Measurements from ENCODE around the gene WHAMM. TPM values are rescaled to one million over a fixed set of nuclear protein-coding genes. Genes with fewer than 3 reads are reported as not detected.
A peak's percentile ranks its signal among the peaks of the same experiment; 100 is the strongest.

WHAMM gene
- total and polyA plus RNA-seq, 2 of the 4 experiments (the other 2 are of a cell fraction): 1.4 to 4.1 TPM

GRCh38 chr15:82808634-82809041 is 790 bp upstream of the WHAMM start:
- no peak overlapping the region for H2AK9ac ChIP-seq (replicated peaks; ENCODE audit: low read depth, low read length, poor library complexity)
- H3K9me3 ChIP-seq (ENCODE audit: control insufficient read depth, insufficient read depth, low read length): no peaks in the 10 kb centered on the region
- H4K8ac ChIP-seq (ENCODE audit: low read depth in 2 of 2, low read length in 2 of 2): no peak overlapping the region
- no peak overlapping the region for H2BK120ac ChIP-seq (ENCODE audit: low read depth, low read length)
- H3K4me1 ChIP-seq (ENCODE audit: control insufficient read depth, insufficient read depth, low read length): no peaks in the 10 kb centered on the region
- intact Hi-C loops (cut with micrococcal nuclease): loop anchor here (2.0 to 5.0 kb wide), 3 partner anchors 41 to 266 kb away; no protein-coding TSS in a partner anchor
- H2AK5ac ChIP-seq (ENCODE audit: low read depth, low read length): peak overlapping the region; percentile 12; the same call in 1 of the 2 replicates
- H3K4me2 ChIP-seq (ENCODE audit: low read depth, low read length): no peak overlapping the region
- no peak for DNase-seq
- H4K20me1 ChIP-seq (ENCODE audit: insufficient read depth, low read length): peaks cover 7% of the 10 kb centered on the region; the same call in 1 of the 2 replicates
- H3K9me1 ChIP-seq (ENCODE audit: insufficient read depth, low read length): 0 out of 2 replicates have a peak, but pooled peaks cover 5% of the 10 kb centered on the region
- H3K23ac ChIP-seq (ENCODE audit: low read depth, low read length): no peak overlapping the region
- no peak overlapping the region for H4K91ac ChIP-seq (ENCODE audit: insufficient read depth, low read depth, low read length)
- no peak overlapping the region for H4K5ac ChIP-seq (ENCODE audit: low read depth, low read length)
- no peak overlapping the region for H2BK20ac ChIP-seq (ENCODE audit: low read depth, low read length)
- no peak overlapping the region for H3K9ac ChIP-seq (ENCODE audit: low read depth, low read length)
- H2BK15ac ChIP-seq (ENCODE audit: low read depth, low read length): no peak overlapping the region
- no peaks in the 10 kb centered on the region for H3K27me3 ChIP-seq (ENCODE audit: control insufficient read depth, insufficient read depth, low read length)
- peaks cover 11 to 16% of the 10 kb centered on the region in 2 experiments; a peak in 3 of 4 replicates for H3K79me1 ChIP-seq (ENCODE audit: low read depth in 1 of 2, low read length in 2 of 2)
- H3K56ac ChIP-seq (ENCODE audit: extremely low read depth, insufficient read depth, low read length): no peak overlapping the region
- dilution Hi-C loops (cut with HindIII; ENCODE audit: low sequenced_read_pairs, unreplicated experiment): no loop called here
- ATAC-seq (ENCODE audit: low read depth): no peak
- peaks cover 2% of the 10 kb centered on the region for H3K36me3 ChIP-seq (ENCODE audit: control insufficient read depth, insufficient read depth, low read length)
- no TSS peak for BruUV-seq (replicated peaks)
- H2BK5ac ChIP-seq (ENCODE audit: low read depth, low read length, poor library complexity, severe bottlenecking): no peak overlapping the region
- H2AFZ ChIP-seq (replicated peaks; ENCODE audit: low read length, poor library complexity): peak overlapping the region; percentile 44
- H3K4me3 ChIP-seq (ENCODE audit: insufficient read depth, low read depth, low read length): no peak overlapping the region
- CTCF ChIA-PET: interaction anchor here (0.8 kb wide), 1 partner anchor 278 kb away, joined by 3 read pairs; no protein-coding TSS in a partner anchor
- no peak overlapping the region for H3K14ac ChIP-seq (replicated peaks; ENCODE audit: low read depth, low read length)
- in situ Hi-C loops (cut with MboI; ENCODE audit: low sequenced_read_pairs): no loop called here
- POLR2A ChIA-PET (ENCODE audit: unreplicated experiment): no interaction called here
- WGBS, 2 experiments (ENCODE audit: extremely low coverage in 2 of 2, insufficient read length in 1 of 2): 55% methylated on average over 3 of the region's 9 CpGs; no CpG with 5 or more reads in 1 of the 2 experiments
- TF ChIP-seq CEBPB (IDR thresholded peaks at IDR 0.05; ENCODE audit: low read depth, low read length) (no peak), MAZ (IDR thresholded peaks at IDR 0.05; ENCODE audit: borderline replicate concordance, low read depth, low read length) (no peak)
- no peak overlapping the region for H3K18ac ChIP-seq (ENCODE audit: low read depth, low read length)
- H3K27ac ChIP-seq (ENCODE audit: insufficient read depth, low read length): no peak overlapping the region
- no peak overlapping the region for H3K4ac ChIP-seq (ENCODE audit: low read depth, low read length)
